H1 (cell line): ENCODE results near the gene COL11A1. TPM values are rescaled to one million over a fixed set of nuclear protein-coding genes. Genes with fewer than 3 reads are reported as not detected.

ENCODE experiments used
- CTCF ChIA-PET: fragments of 300-600 bp; sonication (Branson Sonifier 250); formaldehyde crosslinking; loops from one replicate; lab custom pipeline; 2021; ENCODE audit not compliant: partially characterized antibody; lab: Charles Lee
- POLR2A ChIA-PET: fragments of 300-600 bp; sonication (Branson Sonifier 250); formaldehyde crosslinking; loops from one replicate; lab custom pipeline; 2021; ENCODE audit warnings: inconsistent platforms; ENCODE audit not compliant: partially characterized antibody; lab: Charles Lee
- DNase-seq, 2 experiments: peaks; one replicate each; pipeline versions ENCODE4 v3.0.0 to v3.0.0-alpha.2; 2010 to 2022; ENCODE audit warnings: low spot score in 2 of 2, low read depth in 1 of 2, mixed read lengths in 1 of 2
- FAIRE-seq: peaks from 2 replicates; lab custom pipeline; 2011; peaks lifted over from hg19 to GRCh38; lab: Jason Lieb, UNC
- H2AFZ ChIP-seq: 2 replicates; pipeline ENCODE4 v1.8.1; 2012; ENCODE audit warnings: low read length, inconsistent platforms
- H2AK5ac ChIP-seq: 2 replicates; pipeline ENCODE4 v1.6.1; 2013; ENCODE audit warnings: low read depth, low read length
- H2BK120ac ChIP-seq: replicated peaks from 2 replicates; pipeline ENCODE3; 2013; ENCODE audit warnings: low read depth, low read length, inconsistent platforms
- H2BK12ac ChIP-seq: 2 replicates; pipeline ENCODE4 v1.6.1; 2013; ENCODE audit warnings: low read depth, low read length
- H2BK15ac ChIP-seq: 2 replicates; pipeline ENCODE4 v1.6.1; 2013; ENCODE audit warnings: low read length
- H2BK20ac ChIP-seq: 2 replicates; pipeline ENCODE4 v1.6.1; 2013; ENCODE audit warnings: low read length
- H2BK5ac ChIP-seq: 2 replicates; pipeline ENCODE4 v1.6.1; 2013; ENCODE audit warnings: low read depth, low read length
- H3K14ac ChIP-seq: 2 replicates; pipeline ENCODE4 v1.6.1; 2013; ENCODE audit warnings: inconsistent platforms; ENCODE audit not compliant: insufficient read length
- H3K18ac ChIP-seq: 2 replicates; pipeline ENCODE4 v1.6.1; 2013; ENCODE audit warnings: low read length; ENCODE audit errors: extremely low read depth
- H3K23ac ChIP-seq: 2 replicates; pipeline ENCODE4 v1.6.1; 2013; ENCODE audit warnings: inconsistent platforms; ENCODE audit not compliant: insufficient read length
- H3K23me2 ChIP-seq: 2 replicates; pipeline ENCODE4 v1.6.1; 2013; ENCODE audit warnings: low read depth, low read length
- H3K27ac ChIP-seq: 2 replicates; pipeline ENCODE4 v1.6.1; 2011; ENCODE audit warnings: low read depth, low read length, inconsistent platforms
- H3K27me3 ChIP-seq, 4 experiments: replicated peaks in 1 of 4; 1 replicate in 1 of 4; 2 replicates in 3 of 4; pipeline versions ENCODE4 v1.6.1 to v1.8.1; 2011 to 2013; ENCODE audit warnings: low read length in 3 of 4, mild to moderate bottlenecking in 3 of 4, inconsistent platforms in 2 of 4, mixed read lengths in 2 of 4, moderate library complexity in 1 of 4; ENCODE audit not compliant: control insufficient read depth in 3 of 4, insufficient read depth in 3 of 4; ENCODE audit errors: extremely low read depth in 1 of 4
- H3K36me3 ChIP-seq, 4 experiments: 2 replicates each; pipeline versions ENCODE4 v1.6.1 to v1.8.1; 2011 to 2013; ENCODE audit warnings: mild to moderate bottlenecking in 4 of 4, low read length in 3 of 4, moderate library complexity in 2 of 4, control low read depth in 1 of 4, inconsistent platforms in 1 of 4; ENCODE audit not compliant: insufficient read depth in 4 of 4, control insufficient read depth in 2 of 4
- H3K4ac ChIP-seq: replicated peaks from 2 replicates; pipeline ENCODE3; 2013; ENCODE audit warnings: low read length, low read depth, mixed read lengths, inconsistent platforms; ENCODE audit not compliant: insufficient read length
- H3K4me1 ChIP-seq, 4 experiments: replicated peaks in 1 of 4; 1 replicate in 1 of 4; 2 replicates in 3 of 4; pipeline versions ENCODE4 v1.6.1 to v1.8.1; 2011 to 2013; ENCODE audit warnings: low read length in 3 of 4, inconsistent platforms in 2 of 4, mixed read lengths in 1 of 4; ENCODE audit not compliant: insufficient read depth in 4 of 4, control insufficient read depth in 3 of 4
- H3K4me2 ChIP-seq, 2 experiments: 2 replicates each; pipeline versions ENCODE4 v1.6.1 to v1.8.1; 2011 to 2013; ENCODE audit warnings: low read depth in 2 of 2, low read length in 2 of 2, control low read depth in 1 of 2, inconsistent platforms in 1 of 2, mild to moderate bottlenecking in 1 of 2; ENCODE audit not compliant: insufficient read depth in 1 of 2
- H3K4me3 ChIP-seq, 4 experiments: fragments of 200-600, 300-600 bp in 1 of 4; sonication (generic), shearing (Covaris generic), sonication (Bioruptor Twin) in 1 of 4; 2 replicates each; pipeline versions ENCODE4 v1.5.1 to v1.8.1; 2011 to 2016; ENCODE audit warnings: low read length in 4 of 4, low read depth in 3 of 4, control low read depth in 2 of 4, inconsistent platforms in 2 of 4, mild to moderate bottlenecking in 2 of 4, mixed read lengths in 1 of 4, moderate library complexity in 1 of 4; ENCODE audit not compliant: insufficient read depth in 2 of 4; ENCODE audit errors: extremely low read depth in 1 of 4
- H3K56ac ChIP-seq: replicated peaks from 2 replicates; pipeline ENCODE3; 2013; ENCODE audit warnings: low read depth, mild to moderate bottlenecking, mixed read lengths, low read length, inconsistent platforms; ENCODE audit not compliant: insufficient read length
- H3K79me1 ChIP-seq: 2 replicates; pipeline ENCODE4 v1.6.1; 2013; ENCODE audit warnings: low read depth, low read length, control low read depth
- H3K79me2 ChIP-seq, 2 experiments: 2 replicates each; pipeline versions ENCODE4 v1.6.1 to v1.8.1; 2012 to 2013; ENCODE audit warnings: low read length in 2 of 2, mild to moderate bottlenecking in 2 of 2, inconsistent platforms in 1 of 2; ENCODE audit not compliant: insufficient read depth in 2 of 2, control insufficient read depth in 1 of 2
- H3K9ac ChIP-seq, 4 experiments: replicated peaks in 1 of 4; 1 replicate in 1 of 4; 2 replicates in 3 of 4; pipeline versions ENCODE4 v1.6.1 to v1.8.1; 2011 to 2013; ENCODE audit warnings: low read depth in 3 of 4, low read length in 3 of 4, control low read depth in 2 of 4, mild to moderate bottlenecking in 2 of 4, moderate library complexity in 2 of 4, inconsistent platforms in 1 of 4; ENCODE audit errors: extremely low read depth in 1 of 4
- H3K9me3 ChIP-seq, 2 experiments: 2 replicates each; pipeline versions ENCODE4 v1.6.1 to v1.8.1; 2012 to 2013; ENCODE audit warnings: mild to moderate bottlenecking in 2 of 2, moderate library complexity in 2 of 2, control low read depth in 1 of 2, inconsistent platforms in 1 of 2, low read depth in 1 of 2, low read length in 1 of 2, mixed read lengths in 1 of 2; ENCODE audit not compliant: insufficient read depth in 2 of 2
- H4K20me1 ChIP-seq, 2 experiments: replicated peaks in 1 of 2; 2 replicates each; pipeline versions ENCODE3 to v1.8.1; 2011 to 2013; ENCODE audit warnings: inconsistent platforms in 2 of 2, low read length in 2 of 2, mild to moderate bottlenecking in 1 of 2; ENCODE audit not compliant: insufficient read depth in 2 of 2, control insufficient read depth in 1 of 2
- H4K5ac ChIP-seq: 2 replicates; pipeline ENCODE4 v1.6.1; 2013; ENCODE audit warnings: low read length, low read depth, mixed read lengths, inconsistent platforms; ENCODE audit not compliant: insufficient read length
- H4K8ac ChIP-seq: 2 replicates; pipeline ENCODE4 v1.8.0; 2013; ENCODE audit warnings: mild to moderate bottlenecking, moderate library complexity, low read length, inconsistent platforms; ENCODE audit not compliant: insufficient read depth; ENCODE audit errors: extremely low read depth
- H4K91ac ChIP-seq: replicated peaks from 2 replicates; pipeline ENCODE3; 2013; ENCODE audit warnings: low read length, mixed read lengths, inconsistent platforms; ENCODE audit not compliant: insufficient read length
- HDAC6 ChIP-seq: IDR thresholded peaks from one replicate; pipeline ENCODE4 v1.7.1; 2012; ENCODE audit warnings: low read depth, mild to moderate bottlenecking, inconsistent platforms, low read length, moderate library complexity
- KDM5A ChIP-seq: fragments of 200-600 bp; IDR thresholded peaks from 2 replicates; pipeline ENCODE4 v1.7.1; 2012; ENCODE audit warnings: mild to moderate bottlenecking, low read length, inconsistent platforms, mixed read lengths
- MAFK ChIP-seq: IDR thresholded peaks from 2 replicates; pipeline ENCODE4 v1.6.1; 2012; ENCODE audit warnings: low read depth, mild to moderate bottlenecking, improper control_type of control experiment, low read length
- NRF1 ChIP-seq: IDR thresholded peaks from 2 replicates; pipeline ENCODE4 v1.6.1; 2011; ENCODE audit warnings: mild to moderate bottlenecking, low read depth, low read length, improper control_type of control experiment
- PHF8 ChIP-seq: fragments of 200-600 bp; sonication (generic); conservative IDR thresholded peaks from 2 replicates; pipeline ENCODE4 v1.7.1; 2012; ENCODE audit warnings: low read depth, mild to moderate bottlenecking, inconsistent platforms, low read length, moderate library complexity
- SIRT6 ChIP-seq: IDR thresholded peaks from one replicate; pipeline ENCODE4 v1.7.1; 2012; ENCODE audit warnings: low read length, inconsistent platforms
- SP1 ChIP-seq: IDR thresholded peaks from 2 replicates; pipeline ENCODE4 v1.6.1; 2011; ENCODE audit warnings: low read depth, low read length
- TBP ChIP-seq: IDR thresholded peaks from 2 replicates; pipeline ENCODE4 v1.6.1; 2011; ENCODE audit warnings: low read depth, low read length, improper control_type of control experiment
- TEAD4 ChIP-seq: IDR thresholded peaks from 2 replicates; pipeline ENCODE4 v1.6.1; 2012; ENCODE audit warnings: low read depth, low read length, inconsistent platforms, mixed read lengths
- polyA plus RNA-seq, 7 experiments: library from polyadenylated mRNA; depleted of rRNA in 3 of 7; stranded (reverse) in 5 of 7; unstranded in 2 of 7; fragments of >200 nt in 5 of 7; fragments of 200-250 nt in 2 of 7; gene quantifications; 1 replicate in 5 of 7; 2 replicates in 1 of 7; 4 replicates in 1 of 7; pipeline versions ENCODE4 v1.2.1 to v1.2.3, GENCODE V29; 2011 to 2013; ENCODE audit warnings: missing spikeins in 2 of 7, mixed read lengths in 2 of 7
- total RNA-seq: library from RNA; stranded (reverse); fragmentation: NEBNext Ultra II Directional; extraction: Animal tissue kit (Norgen Biotek cat#: 25700); gene quantifications from 2 replicates; pipeline ENCODE4 v1.2.1, GENCODE V29; 2021
- TF ChIP-seq, protein P1 (sequence below): IDR thresholded peaks from 2 replicates; pipeline ENCODE4 v1.6.1; 2012; ENCODE audit warnings: low read length, inconsistent platforms

COL11A1 gene
- total and polyA plus RNA-seq, 2 of the 8 experiments (the other 6 are each of a cell fraction or from before 2014, with no cell fraction given) = 4.0 to 27.9 TPM

DNA sequence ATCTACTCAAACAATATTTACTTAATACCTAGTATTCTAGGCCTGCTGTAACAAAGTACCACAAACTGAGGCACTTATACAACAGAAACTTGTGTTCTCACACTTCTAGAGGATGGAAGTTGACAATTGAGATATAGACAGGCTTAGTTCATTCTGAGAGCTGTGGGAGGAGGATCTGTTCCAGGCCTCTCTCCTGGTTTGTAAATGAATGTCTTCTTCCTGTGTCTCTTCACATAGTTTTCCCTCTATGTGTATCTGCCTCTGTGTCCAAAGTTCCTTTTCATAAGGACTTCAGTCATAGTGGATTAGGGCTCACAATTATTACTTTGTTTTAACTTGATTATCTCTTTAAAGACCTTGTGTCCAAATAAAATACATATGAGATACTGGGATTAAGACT, 251.1 kb downstream of the COL11A1 start:
- H4K5ac ChIP-seq = no peak overlapping the region

More for the DNA sequence above, 251.1 kb downstream of the COL11A1 start:
- ChIA-PET CTCF (no interaction called here), POLR2A (no interaction called here)
- Histone ChIP-seq H2BK12ac (no peak overlapping the region), H3K18ac (no peak overlapping the region), H3K36me3 (no peaks in the 10 kb centered on the region), H2BK20ac (no peak overlapping the region), H2AFZ (no peak overlapping the region), H2BK15ac (no peak overlapping the region), H3K4ac (no peak overlapping the region), H3K4me2 (no peak overlapping the region), H3K9me3 (peaks cover 0 to 7% of the 10 kb centered on the region in 2 experiments; a peak in 2 of 4 replicates), H4K20me1 (no peaks in the 10 kb centered on the region), H2AK5ac (no peak overlapping the region), H2BK5ac (no peak overlapping the region), H3K4me1 (no peaks in the 10 kb centered on the region), H3K4me3 (no peak overlapping the region), H3K79me2 (no peaks in the 10 kb centered on the region), H2BK120ac (no peak overlapping the region), H3K14ac (no peak overlapping the region), H3K23ac (no peak overlapping the region), H3K79me1 (no peaks in the 10 kb centered on the region), H4K8ac (no peak overlapping the region), H3K27me3 (no peaks in the 10 kb centered on the region), H3K27ac (no peak overlapping the region), H3K56ac (no peak overlapping the region), H3K9ac (no peak overlapping the region), H4K91ac (no peak overlapping the region), H3K23me2 (no peaks in the 10 kb centered on the region)
- FAIRE-seq (no peak), DNase-seq (no peak)
- TF ChIP-seq TEAD4 (no peak), PHF8 (no peak), MAFK (no peak), SP1 (no peak), KDM5A (no peak), TBP (no peak), NRF1 (no peak), SIRT6 (no peak), HDAC6 (no peak)
- TF ChIP-seq, protein P1, sequence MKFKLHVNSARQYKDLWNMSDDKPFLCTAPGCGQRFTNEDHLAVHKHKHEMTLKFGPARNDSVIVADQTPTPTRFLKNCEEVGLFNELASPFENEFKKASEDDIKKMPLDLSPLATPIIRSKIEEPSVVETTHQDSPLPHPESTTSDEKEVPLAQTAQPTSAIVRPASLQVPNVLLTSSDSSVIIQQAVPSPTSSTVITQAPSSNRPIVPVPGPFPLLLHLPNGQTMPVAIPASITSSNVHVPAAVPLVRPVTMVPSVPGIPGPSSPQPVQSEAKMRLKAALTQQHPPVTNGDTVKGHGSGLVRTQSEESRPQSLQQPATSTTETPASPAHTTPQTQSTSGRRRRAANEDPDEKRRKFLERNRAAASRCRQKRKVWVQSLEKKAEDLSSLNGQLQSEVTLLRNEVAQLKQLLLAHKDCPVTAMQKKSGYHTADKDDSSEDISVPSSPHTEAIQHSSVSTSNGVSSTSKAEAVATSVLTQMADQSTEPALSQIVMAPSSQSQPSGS = no peak
